MCF 10A (cell line): Measurements from ENCODE around the gene MAPKAPK2. TPM values are rescaled to one million over a fixed set of nuclear protein-coding genes. Genes with fewer than 3 reads are reported as not detected.
A peak's percentile ranks its signal among the peaks of the same experiment; 100 is the strongest.

ENCODE experiments used
- BruUV-seq: library from RNA; stranded (reverse); fragments of 400-500 nt; replicated peaks from 2 replicates; lab custom pipeline; 2021; lab: Mats Ljungman, UMichigan
- CTCF ChIA-PET: fragments of 300-600 bp; sonication (Branson Sonifier 250); formaldehyde crosslinking; extraction: SDS; loops from one replicate; lab custom pipeline; 2021; ENCODE audit warnings: antibody characterized with exemption, inconsistent platforms; lab: Yijun Ruan, JAX
- POLR2A ChIA-PET: fragments of 300-600, 350-650 bp; sonication (Branson Sonifier 250); formaldehyde crosslinking; extraction: SDS; loops from one replicate; lab custom pipeline; 2020; ENCODE audit warnings: antibody characterized with exemption, inconsistent platforms; lab: Yijun Ruan, JAX
- DNase-seq: peaks from one replicate; pipeline ENCODE4 v3.0.0-alpha.2; 2018; ENCODE audit not compliant: unreplicated experiment
- H3K27ac Mint-ChIP-seq: one replicate; pipeline ENCODE4 v1.8.0; 2022; ENCODE audit warnings: mild to moderate bottlenecking, low read depth, mixed read lengths; ENCODE audit not compliant: unreplicated experiment
- H3K27me3 Mint-ChIP-seq: one replicate; pipeline ENCODE4 v1.8.0; 2022; ENCODE audit warnings: mixed read lengths; ENCODE audit not compliant: insufficient read depth, unreplicated experiment
- H3K36me3 Mint-ChIP-seq: one replicate; pipeline ENCODE4 v1.8.0; 2022; ENCODE audit warnings: mild to moderate bottlenecking, moderate library complexity, mixed read lengths; ENCODE audit not compliant: insufficient read depth, unreplicated experiment
- H3K4me1 Mint-ChIP-seq: one replicate; pipeline ENCODE4 v1.8.0; 2022; ENCODE audit warnings: mixed read lengths; ENCODE audit not compliant: insufficient read depth, unreplicated experiment
- H3K4me3 Mint-ChIP-seq: one replicate; pipeline ENCODE4 v1.8.0; 2022; ENCODE audit warnings: mild to moderate bottlenecking, moderate library complexity, mixed read lengths; ENCODE audit not compliant: unreplicated experiment
- H3K9me3 Mint-ChIP-seq: one replicate; pipeline ENCODE4 v1.8.0; 2022; ENCODE audit warnings: mixed read lengths; ENCODE audit not compliant: unreplicated experiment
- intact Hi-C: fragments of 100-400 bp; cut with micrococcal nuclease; formaldehyde crosslinking; loops from 2 replicates; pipeline ENCODE4 v1.14.1; 2022
- total RNA-seq: library from RNA; stranded (reverse); gene quantifications from 2 replicates; pipeline ENCODE4 v1.2.3, GENCODE V29; 2022
- TF ChIP-seq, protein P1 (sequence below): fragments of 200-600 bp; IDR thresholded peaks from one replicate; pipeline ENCODE4 v1.8.0; 2022; ENCODE audit warnings: antibody characterized with exemption, mild to moderate bottlenecking; ENCODE audit not compliant: unreplicated experiment

Gene MAPKAPK2
- total RNA-seq, 1 experiment from 2014 or later = 142 TPM

DNA sequence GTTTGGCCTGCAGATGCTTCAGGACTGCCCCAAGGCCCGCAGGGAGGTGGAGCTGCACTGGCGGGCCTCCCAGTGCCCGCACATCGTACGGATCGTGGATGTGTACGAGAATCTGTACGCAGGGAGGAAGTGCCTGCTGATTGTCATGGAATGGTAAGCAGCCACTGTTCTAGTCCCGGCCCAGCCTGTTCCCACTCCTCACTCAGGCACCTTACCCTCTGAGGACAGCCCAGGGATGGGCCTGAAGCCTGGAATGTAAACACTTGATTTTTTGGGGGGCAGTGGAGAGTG, 43.9 kb downstream of the MAPKAPK2 start:
- peaks cover 32% of the 10 kb centered on the region for H3K4me1 Mint-ChIP-seq
- no peaks in the 10 kb centered on the region for H3K9me3 Mint-ChIP-seq
- intact Hi-C loops = no loop called here
- H3K36me3 Mint-ChIP-seq = peaks cover 44% of the 10 kb centered on the region
- no peak overlapping the region for H3K4me3 Mint-ChIP-seq
- DNase-seq = no peak
- no peaks in the 10 kb centered on the region for H3K27me3 Mint-ChIP-seq
- CTCF ChIA-PET = interaction anchor here (0.6 to 7.0 kb wide), 8 partner anchors 15 to 251 kb away, joined by 3 to 158 read pairs (median 9); partner anchors contain the start of gene DYRK3
- POLR2A ChIA-PET = interaction anchor here (0.8 to 1.3 kb wide), 2 partner anchors 19 to 98 kb away, joined by 3 read pairs; no protein-coding TSS in a partner anchor
- TF ChIP-seq, protein P1, sequence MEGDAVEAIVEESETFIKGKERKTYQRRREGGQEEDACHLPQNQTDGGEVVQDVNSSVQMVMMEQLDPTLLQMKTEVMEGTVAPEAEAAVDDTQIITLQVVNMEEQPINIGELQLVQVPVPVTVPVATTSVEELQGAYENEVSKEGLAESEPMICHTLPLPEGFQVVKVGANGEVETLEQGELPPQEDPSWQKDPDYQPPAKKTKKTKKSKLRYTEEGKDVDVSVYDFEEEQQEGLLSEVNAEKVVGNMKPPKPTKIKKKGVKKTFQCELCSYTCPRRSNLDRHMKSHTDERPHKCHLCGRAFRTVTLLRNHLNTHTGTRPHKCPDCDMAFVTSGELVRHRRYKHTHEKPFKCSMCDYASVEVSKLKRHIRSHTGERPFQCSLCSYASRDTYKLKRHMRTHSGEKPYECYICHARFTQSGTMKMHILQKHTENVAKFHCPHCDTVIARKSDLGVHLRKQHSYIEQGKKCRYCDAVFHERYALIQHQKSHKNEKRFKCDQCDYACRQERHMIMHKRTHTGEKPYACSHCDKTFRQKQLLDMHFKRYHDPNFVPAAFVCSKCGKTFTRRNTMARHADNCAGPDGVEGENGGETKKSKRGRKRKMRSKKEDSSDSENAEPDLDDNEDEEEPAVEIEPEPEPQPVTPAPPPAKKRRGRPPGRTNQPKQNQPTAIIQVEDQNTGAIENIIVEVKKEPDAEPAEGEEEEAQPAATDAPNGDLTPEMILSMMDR = no peak
- no TSS peak for BruUV-seq
- peak overlapping the region; percentile 24 for H3K27ac Mint-ChIP-seq

DNA sequence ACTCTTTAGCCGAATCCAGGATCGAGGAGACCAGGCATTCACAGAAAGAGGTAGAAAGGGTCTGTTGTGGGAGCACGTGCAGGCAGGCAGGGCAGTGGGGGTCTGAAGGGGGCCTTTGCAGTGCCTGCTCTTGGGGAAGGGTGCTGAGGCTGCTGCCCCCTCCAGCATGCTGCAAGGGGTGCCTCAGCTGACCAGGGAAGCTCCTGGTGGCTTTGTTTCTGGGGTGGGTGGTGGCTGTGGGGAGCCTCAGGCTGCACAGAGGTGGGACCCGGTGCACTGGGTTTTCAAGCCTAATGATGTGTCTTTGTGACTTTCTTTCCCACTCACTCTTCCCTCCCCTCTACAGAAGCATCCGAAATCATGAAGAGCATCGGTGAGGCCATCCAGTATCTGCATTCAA, 44.3 kb downstream of the MAPKAPK2 start:
- TF ChIP-seq, protein P1 = no peak
- CTCF ChIA-PET = interaction anchor here (0.6 to 7.0 kb wide), 10 partner anchors 13 to 251 kb away, joined by 3 to 158 read pairs (median 6); partner anchors contain the start of gene DYRK3
- no peak for DNase-seq
- H3K9me3 Mint-ChIP-seq = no peaks in the 10 kb centered on the region
- peaks cover 28% of the 10 kb centered on the region for H3K4me1 Mint-ChIP-seq
- no peaks in the 10 kb centered on the region for H3K27me3 Mint-ChIP-seq
- H3K27ac Mint-ChIP-seq = no peak overlapping the region
- no TSS peak for BruUV-seq
- H3K4me3 Mint-ChIP-seq = no peak overlapping the region
- peaks cover 48% of the 10 kb centered on the region for H3K36me3 Mint-ChIP-seq
- POLR2A ChIA-PET = interaction anchor here (0.8 kb wide), 1 partner anchor 98 kb away, joined by 3 read pairs; no protein-coding TSS in a partner anchor
- intact Hi-C loops = no loop called here

GRCh38 chr1:206729507-206729906, 44.8 kb downstream of the MAPKAPK2 start:
- intact Hi-C loops = no loop called here
- BruUV-seq = no TSS peak
- TF ChIP-seq, protein P1 = no peak
- H3K27ac Mint-ChIP-seq = no peak overlapping the region
- no peaks in the 10 kb centered on the region for H3K27me3 Mint-ChIP-seq
- DNase-seq = no peak
- H3K4me1 Mint-ChIP-seq = peaks cover 23% of the 10 kb centered on the region
- H3K36me3 Mint-ChIP-seq = peaks cover 53% of the 10 kb centered on the region
- CTCF ChIA-PET = interaction anchor here (0.7 to 9.2 kb wide), 10 partner anchors 13 to 282 kb away, joined by 3 to 297 read pairs (median 4); partner anchors contain the start of gene DYRK3
- H3K4me3 Mint-ChIP-seq = no peak overlapping the region
- POLR2A ChIA-PET = interaction anchor here (0.8 kb wide), 1 partner anchor 97 kb away, joined by 3 read pairs; no protein-coding TSS in a partner anchor
- no peaks in the 10 kb centered on the region for H3K9me3 Mint-ChIP-seq

DNA sequence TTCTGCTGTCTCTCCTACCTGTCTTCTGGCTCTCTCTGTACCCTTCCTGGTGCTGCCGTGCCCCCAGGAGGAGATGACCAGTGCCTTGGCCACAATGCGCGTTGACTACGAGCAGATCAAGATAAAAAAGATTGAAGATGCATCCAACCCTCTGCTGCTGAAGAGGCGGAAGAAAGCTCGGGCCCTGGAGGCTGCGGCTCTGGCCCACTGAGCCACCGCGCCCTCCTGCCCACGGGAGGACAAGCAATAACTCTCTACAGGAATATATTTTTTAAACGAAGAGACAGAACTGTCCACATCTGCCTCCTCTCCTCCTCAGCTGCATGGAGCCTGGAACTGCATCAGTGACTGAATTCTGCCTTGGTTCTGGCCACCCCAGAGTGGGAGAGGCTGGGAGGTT, 47.8 kb downstream of the MAPKAPK2 start:
- intact Hi-C loops = no loop called here
- Mint-ChIP-seq H3K27me3 (no peaks in the 10 kb centered on the region), H3K4me1 (no peaks in the 10 kb centered on the region), H3K36me3 (peaks cover 81% of the 10 kb centered on the region), H3K27ac (no peak overlapping the region), H3K4me3 (no peak overlapping the region), H3K9me3 (no peaks in the 10 kb centered on the region)
- no TSS peak for BruUV-seq
- TF ChIP-seq, protein P1 = no peak
- ChIA-PET POLR2A (no interaction called here), CTCF (interaction anchor here (1.7 to 9.2 kb wide), 3 partner anchors 133 to 249 kb away, joined by 5 to 297 read pairs (median 64); partner anchors contain the start of gene IL20)
- DNase-seq = no peak
